ENCODE results near the gene SIN3B. TPM values are rescaled to one million over a fixed set of nuclear protein-coding genes. Genes with fewer than 3 reads are reported as not detected.

The SIN3B gene
- total and polyA plus RNA-seq, 9 of the 15 experiments (the other 6 are each of a cell fraction or from before 2014, with no cell fraction given): 0.51 to 34.2 (median 14.3) TPM

GRCh38 chr19:16928916-16929315, 99.7 kb downstream of the SIN3B start:
- H3K79me2 ChIP-seq (ENCODE audit: control insufficient read depth, insufficient read depth, low read length): no peaks in the 10 kb centered on the region
- intact Hi-C loops (cut with micrococcal nuclease): no loop called here
- ChIA-PET CTCF (ENCODE audit: low intra/inter-chr PET ratio) (no interaction called here), POLR2A (no interaction called here)
- H3K4me2 ChIP-seq (ENCODE audit: insufficient read depth, low read length): no peak overlapping the region
- no peaks in the 10 kb centered on the region for H3K36me3 ChIP-seq (ENCODE audit: control insufficient read depth, insufficient read depth, low read length)
- H3K27me3 ChIP-seq (ENCODE audit: control insufficient read depth in 2 of 2, insufficient read depth in 2 of 2, low read length in 2 of 2): peaks cover 10 to 33% of the 10 kb centered on the region in 2 experiments; a peak in 4 of 5 replicates
- FAIRE-seq (no peak), ATAC-seq (no peak), DNase-seq (ENCODE audit: extremely low read depth in 1 of 4, low spot score in 3 of 4) (no peak)
- H3K9me1 ChIP-seq (ENCODE audit: control insufficient read depth, insufficient read depth, low read length): no peaks in the 10 kb centered on the region
- H2AFZ ChIP-seq (ENCODE audit: low read depth, low read length): no peak overlapping the region
- 3% methylated on average over 10 of the region's 10 CpGs for WGBS (ENCODE audit: insufficient coverage, low coverage, missing lambda C conversion rate)
- H3K9me3 ChIP-seq (replicated peaks; ENCODE audit: control insufficient read depth, insufficient read depth, low read depth, low read length): no peaks in the 10 kb centered on the region
- no peaks in the 10 kb centered on the region for H3K4me1 ChIP-seq (replicated peaks in 1 of 2; ENCODE audit: control insufficient read depth in 2 of 2, insufficient read depth in 2 of 2, low read length in 2 of 2)
- no peaks in the 10 kb centered on the region for H4K20me1 ChIP-seq (replicated peaks; ENCODE audit: control insufficient read depth, insufficient read depth, low read length)
- BruUV-seq (replicated peaks): no TSS peak
- H3K27ac ChIP-seq (ENCODE audit: extremely low read depth, low read depth, low read length): no peak overlapping the region
- H3K4me3 ChIP-seq: no peak overlapping the region
- H3K9ac ChIP-seq (ENCODE audit: insufficient read depth in 1 of 2, low read depth in 2 of 2, low read length in 2 of 2): no peak overlapping the region
- in situ Hi-C loops (cut with MboI): no loop called here
- TF ChIP-seq, protein P1, sequence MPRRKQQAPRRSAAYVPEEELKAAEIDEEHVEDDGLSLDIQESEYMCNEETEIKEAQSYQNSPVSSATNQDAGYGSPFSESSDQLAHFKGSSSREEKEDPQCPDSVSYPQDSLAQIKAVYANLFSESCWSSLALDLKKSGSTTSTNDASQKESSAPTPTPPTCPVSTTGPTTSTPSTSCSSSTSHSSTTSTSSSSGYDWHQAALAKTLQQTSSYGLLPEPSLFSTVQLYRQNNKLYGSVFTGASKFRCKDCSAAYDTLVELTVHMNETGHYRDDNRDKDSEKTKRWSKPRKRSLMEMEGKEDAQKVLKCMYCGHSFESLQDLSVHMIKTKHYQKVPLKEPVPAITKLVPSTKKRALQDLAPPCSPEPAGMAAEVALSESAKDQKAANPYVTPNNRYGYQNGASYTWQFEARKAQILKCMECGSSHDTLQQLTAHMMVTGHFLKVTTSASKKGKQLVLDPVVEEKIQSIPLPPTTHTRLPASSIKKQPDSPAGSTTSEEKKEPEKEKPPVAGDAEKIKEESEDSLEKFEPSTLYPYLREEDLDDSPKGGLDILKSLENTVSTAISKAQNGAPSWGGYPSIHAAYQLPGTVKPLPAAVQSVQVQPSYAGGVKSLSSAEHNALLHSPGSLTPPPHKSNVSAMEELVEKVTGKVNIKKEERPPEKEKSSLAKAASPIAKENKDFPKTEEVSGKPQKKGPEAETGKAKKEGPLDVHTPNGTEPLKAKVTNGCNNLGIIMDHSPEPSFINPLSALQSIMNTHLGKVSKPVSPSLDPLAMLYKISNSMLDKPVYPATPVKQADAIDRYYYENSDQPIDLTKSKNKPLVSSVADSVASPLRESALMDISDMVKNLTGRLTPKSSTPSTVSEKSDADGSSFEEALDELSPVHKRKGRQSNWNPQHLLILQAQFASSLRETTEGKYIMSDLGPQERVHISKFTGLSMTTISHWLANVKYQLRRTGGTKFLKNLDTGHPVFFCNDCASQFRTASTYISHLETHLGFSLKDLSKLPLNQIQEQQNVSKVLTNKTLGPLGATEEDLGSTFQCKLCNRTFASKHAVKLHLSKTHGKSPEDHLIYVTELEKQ (CRISPR knock-in tag; IDR thresholded peaks at IDR 0.05): no peak
- no peak for TF ChIP-seq NR2C1 (IDR thresholded peaks at IDR 0.05)
- TF ChIP-seq NR2C1 (tag; IDR thresholded peaks at IDR 0.05): no peak
- TF ChIP-seq, protein P2, sequence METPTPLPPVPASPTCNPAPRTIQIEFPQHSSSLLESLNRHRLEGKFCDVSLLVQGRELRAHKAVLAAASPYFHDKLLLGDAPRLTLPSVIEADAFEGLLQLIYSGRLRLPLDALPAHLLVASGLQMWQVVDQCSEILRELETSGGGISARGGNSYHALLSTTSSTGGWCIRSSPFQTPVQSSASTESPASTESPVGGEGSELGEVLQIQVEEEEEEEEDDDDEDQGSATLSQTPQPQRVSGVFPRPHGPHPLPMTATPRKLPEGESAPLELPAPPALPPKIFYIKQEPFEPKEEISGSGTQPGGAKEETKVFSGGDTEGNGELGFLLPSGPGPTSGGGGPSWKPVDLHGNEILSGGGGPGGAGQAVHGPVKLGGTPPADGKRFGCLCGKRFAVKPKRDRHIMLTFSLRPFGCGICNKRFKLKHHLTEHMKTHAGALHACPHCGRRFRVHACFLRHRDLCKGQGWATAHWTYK (CRISPR knock-in tag; IDR thresholded peaks at IDR 0.05): no peak
- TF ChIP-seq PBX2 (CRISPR knock-in tag; IDR thresholded peaks at IDR 0.05; ENCODE audit: low read depth): no peak
- no peak for TF ChIP-seq PBX2 (tag; conservative IDR thresholded peaks at IDR 0.05; ENCODE audit: low read depth)
- no peak for TF ChIP-seq RBM39 (optimal IDR thresholded peaks at IDR 0.05; ENCODE audit: low read depth, low read length)
- no peak for TF ChIP-seq YBX1 (IDR thresholded peaks at IDR 0.05)
- TF ChIP-seq STAG1 (CRISPR knock-in tag; IDR thresholded peaks at IDR 0.05; ENCODE audit: borderline replicate concordance): no peak
- TF ChIP-seq NR3C1 (CRISPR knock-in tag; IDR thresholded peaks at IDR 0.05): no peak
- TF ChIP-seq RBM15 (IDR thresholded peaks at IDR 0.05; ENCODE audit: insufficient read depth, low read length): no peak
- TF ChIP-seq RBM34 (IDR thresholded peaks at IDR 0.05; ENCODE audit: borderline replicate concordance, insufficient read depth, low read length): no peak
- no peak for TF ChIP-seq BMI1 (IDR thresholded peaks at IDR 0.05; ENCODE audit: low read length)
- TF ChIP-seq TCF3 (CRISPR knock-in tag; IDR thresholded peaks at IDR 0.05): no peak
- TF ChIP-seq, protein P3, sequence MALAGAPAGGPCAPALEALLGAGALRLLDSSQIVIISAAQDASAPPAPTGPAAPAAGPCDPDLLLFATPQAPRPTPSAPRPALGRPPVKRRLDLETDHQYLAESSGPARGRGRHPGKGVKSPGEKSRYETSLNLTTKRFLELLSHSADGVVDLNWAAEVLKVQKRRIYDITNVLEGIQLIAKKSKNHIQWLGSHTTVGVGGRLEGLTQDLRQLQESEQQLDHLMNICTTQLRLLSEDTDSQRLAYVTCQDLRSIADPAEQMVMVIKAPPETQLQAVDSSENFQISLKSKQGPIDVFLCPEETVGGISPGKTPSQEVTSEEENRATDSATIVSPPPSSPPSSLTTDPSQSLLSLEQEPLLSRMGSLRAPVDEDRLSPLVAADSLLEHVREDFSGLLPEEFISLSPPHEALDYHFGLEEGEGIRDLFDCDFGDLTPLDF (CRISPR knock-in tag; IDR thresholded peaks at IDR 0.05): no peak
- TF ChIP-seq SOX6 (IDR thresholded peaks at IDR 0.05): no peak
